ENCODE measurements around the gene METAP2. TPM values are rescaled to one million over a fixed set of nuclear protein-coding genes. Genes with fewer than 3 reads are reported as not detected.
A peak's percentile ranks its signal among the peaks of the same experiment; 100 is the strongest.
"Not testable (repeated sequence)": the region's sequence is repeated elsewhere in the genome, so short reads cannot be mapped to it uniquely, and the experiment has no call there.

METAP2 gene
- total RNA-seq, 2 experiments from 2014 or later, result 67.7 to 69.4 TPM

DNA sequence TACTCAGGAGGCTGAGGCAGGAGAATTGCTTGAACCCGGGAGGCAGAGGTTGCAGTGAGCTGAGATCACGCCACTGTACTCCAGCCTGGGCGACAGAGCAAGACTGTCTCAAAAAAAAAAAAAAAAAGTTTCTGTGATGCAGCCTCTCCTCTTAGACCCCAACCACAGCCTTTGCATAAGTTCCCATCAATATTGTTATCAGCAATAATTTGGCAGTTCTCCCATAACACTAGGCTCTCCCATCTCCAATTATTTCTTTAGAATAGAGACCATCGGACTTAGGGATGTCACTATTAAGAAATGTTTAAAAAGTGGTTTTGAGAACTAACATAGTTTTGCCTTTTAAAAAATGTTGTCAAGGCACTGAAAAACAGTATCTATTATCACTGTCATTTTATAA is 10.2 kb upstream of the METAP2 start:
- H3K4me1 Mint-ChIP-seq (ENCODE audit: low read depth); DNase-seq; CTCF ChIA-PET; H3K4me3 Mint-ChIP-seq; H3K36me3 Mint-ChIP-seq (ENCODE audit: low read depth); ATAC-seq; H3K27me3 Mint-ChIP-seq (ENCODE audit: low read depth); H3K9me3 Mint-ChIP-seq (ENCODE audit: insufficient read depth); H3K27ac Mint-ChIP-seq; POLR2A ChIA-PET: not testable (repeated sequence)

DNA sequence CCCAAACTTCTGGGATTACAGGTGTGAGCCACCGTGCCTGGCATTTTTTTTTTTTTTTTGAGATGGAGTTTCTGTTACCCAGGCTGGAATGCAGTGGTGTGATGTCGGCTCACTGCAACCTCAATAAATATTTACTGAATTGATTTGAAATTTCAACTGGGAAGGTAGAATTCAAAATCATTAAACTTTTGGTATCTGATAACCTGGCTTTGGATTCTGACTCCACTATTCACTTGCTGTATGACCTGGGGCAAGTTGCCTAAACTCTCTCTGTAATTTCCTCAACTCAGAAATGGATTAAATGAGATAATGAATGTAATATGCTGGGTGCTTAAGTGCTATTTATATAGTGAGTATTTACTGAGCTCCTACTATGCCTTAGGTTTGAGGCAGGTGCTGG is 8.7 kb upstream of the METAP2 start:
- Mint-ChIP-seq H3K36me3 (ENCODE audit: low read depth) (no peaks in the 10 kb centered on the region), H3K27me3 (ENCODE audit: low read depth) (no peaks in the 10 kb centered on the region), H3K4me3 (no peak overlapping the region), H3K27ac (no peak overlapping the region), H3K9me3 (ENCODE audit: insufficient read depth) (no peaks in the 10 kb centered on the region), H3K4me1 (ENCODE audit: low read depth) (no peaks in the 10 kb centered on the region)
- ChIA-PET POLR2A (no interaction called here), CTCF (no interaction called here)
- no peak for ATAC-seq
- DNase-seq, result no peak

DNA sequence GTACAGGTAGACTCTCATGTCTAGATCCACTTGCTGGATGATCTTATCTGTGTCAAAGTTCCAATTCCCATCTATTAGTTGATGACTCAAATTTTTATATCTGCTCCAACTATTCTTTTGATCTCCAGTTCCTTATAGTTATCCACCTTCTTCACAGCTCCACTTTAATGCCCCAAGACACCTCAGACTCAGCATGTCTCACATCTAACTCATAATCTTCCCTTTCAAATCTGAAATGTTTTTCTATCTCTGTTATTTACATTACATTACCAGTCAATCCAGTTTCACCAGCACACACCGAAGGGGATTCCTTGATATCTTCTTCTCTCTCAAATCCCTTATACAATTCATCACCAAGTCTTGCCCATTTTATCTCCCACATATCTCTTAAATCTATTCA is 3.7 kb upstream of the METAP2 start:
- peaks cover 5% of the 10 kb centered on the region for H3K36me3 Mint-ChIP-seq (ENCODE audit: low read depth)
- no peaks in the 10 kb centered on the region for H3K27me3 Mint-ChIP-seq (ENCODE audit: low read depth)
- no peaks in the 10 kb centered on the region for H3K9me3 Mint-ChIP-seq (ENCODE audit: insufficient read depth)
- H3K27ac Mint-ChIP-seq, result no peak overlapping the region
- CTCF ChIA-PET, result no interaction called here
- DNase-seq (no peak), ATAC-seq (no peak)
- no peak overlapping the region for H3K4me3 Mint-ChIP-seq
- POLR2A ChIA-PET, result no interaction called here
- H3K4me1 Mint-ChIP-seq (ENCODE audit: low read depth), result peaks cover 15% of the 10 kb centered on the region

DNA sequence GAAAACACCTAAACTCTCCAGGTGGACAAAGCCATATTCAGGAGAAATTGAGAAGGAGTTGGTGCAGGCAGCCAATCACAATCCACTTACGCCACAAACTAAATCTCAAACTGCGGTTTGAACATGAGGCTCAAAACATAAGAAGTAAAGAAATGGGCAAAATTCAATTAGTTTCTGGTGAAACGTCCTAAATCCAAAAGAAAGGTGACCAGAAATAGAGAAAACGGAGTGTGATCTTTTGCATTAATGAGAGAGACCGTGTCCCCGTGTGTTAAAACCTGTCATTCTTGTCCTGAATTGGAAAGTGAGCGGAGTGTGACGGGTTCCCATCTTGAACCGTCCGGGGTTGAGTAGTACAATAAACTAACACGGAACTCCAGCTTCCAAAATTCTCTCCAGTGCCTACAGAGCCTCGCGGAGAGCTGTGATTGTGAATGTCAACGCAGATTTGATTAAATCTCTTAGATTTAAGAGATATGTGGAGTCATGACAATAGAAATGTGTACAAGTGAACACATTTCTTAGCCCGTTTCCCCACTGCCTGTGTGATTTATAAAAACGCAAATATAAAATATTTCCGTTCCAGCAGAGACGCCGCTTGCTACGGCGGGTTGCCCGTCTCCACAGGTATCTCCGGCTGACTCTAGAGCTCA is 595 bp upstream of the METAP2 start:
- H3K9me3 Mint-ChIP-seq (ENCODE audit: insufficient read depth), result no peaks in the 10 kb centered on the region
- H3K27me3 Mint-ChIP-seq (ENCODE audit: low read depth), result no peaks in the 10 kb centered on the region
- ChIA-PET POLR2A (interaction anchor here (0.5 to 2.9 kb wide), 17 partner anchors 9 to 1761 kb away, joined by 3 to 19 read pairs (median 4); partner anchors contain the start of genes FGD6, NDUFA12 and VEZT), CTCF (interaction anchor here (0.6 to 2.4 kb wide), 6 partner anchors 14 to 1322 kb away, joined by 3 to 9 read pairs (median 4); partner anchors contain the start of genes FGD6, NR2C1 and VEZT)
- H3K36me3 Mint-ChIP-seq (ENCODE audit: low read depth), result peaks cover 34% of the 10 kb centered on the region
- peak overlapping the region; percentile 100 for H3K4me3 Mint-ChIP-seq
- DNase-seq (peak; percentile 40), ATAC-seq (peak; percentile 43)
- H3K27ac Mint-ChIP-seq, result peak overlapping the region; percentile 100
- peaks cover 39% of the 10 kb centered on the region for H3K4me1 Mint-ChIP-seq (ENCODE audit: low read depth)

DNA sequence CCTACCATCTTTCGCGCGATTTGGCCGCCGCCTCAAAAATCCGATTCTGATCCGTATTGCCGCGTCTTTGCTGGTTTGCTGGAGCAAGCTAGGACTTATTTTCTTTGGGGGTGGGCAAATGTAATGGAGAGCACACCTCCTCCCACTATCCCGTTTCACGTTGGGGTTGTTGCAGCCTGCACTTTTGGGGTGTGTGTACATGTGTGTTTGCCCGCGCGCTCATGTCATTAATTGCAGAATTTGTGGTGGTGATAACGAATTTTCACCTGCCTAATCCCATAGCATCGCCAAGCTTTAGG is 657 bp downstream of the METAP2 start:
- DNase-seq (no peak), ATAC-seq (no peak)
- ChIA-PET POLR2A (interaction anchor here (0.6 to 2.9 kb wide), 9 partner anchors 8 to 625 kb away, joined by 3 to 19 read pairs (median 4); partner anchors contain the start of genes FGD6 and VEZT), CTCF (interaction anchor here (0.6 to 2.2 kb wide), 4 partner anchors 60 to 396 kb away, joined by 3 to 7 read pairs (median 4); partner anchors contain the start of genes FGD6 and VEZT)
- peaks cover 48% of the 10 kb centered on the region for H3K4me1 Mint-ChIP-seq (ENCODE audit: low read depth)
- H3K9me3 Mint-ChIP-seq (ENCODE audit: insufficient read depth), result no peaks in the 10 kb centered on the region
- H3K27ac Mint-ChIP-seq, result peak overlapping the region; percentile 100
- no peaks in the 10 kb centered on the region for H3K27me3 Mint-ChIP-seq (ENCODE audit: low read depth)
- peaks cover 45% of the 10 kb centered on the region for H3K36me3 Mint-ChIP-seq (ENCODE audit: low read depth)
- H3K4me3 Mint-ChIP-seq, result peak overlapping the region; percentile 100

DNA sequence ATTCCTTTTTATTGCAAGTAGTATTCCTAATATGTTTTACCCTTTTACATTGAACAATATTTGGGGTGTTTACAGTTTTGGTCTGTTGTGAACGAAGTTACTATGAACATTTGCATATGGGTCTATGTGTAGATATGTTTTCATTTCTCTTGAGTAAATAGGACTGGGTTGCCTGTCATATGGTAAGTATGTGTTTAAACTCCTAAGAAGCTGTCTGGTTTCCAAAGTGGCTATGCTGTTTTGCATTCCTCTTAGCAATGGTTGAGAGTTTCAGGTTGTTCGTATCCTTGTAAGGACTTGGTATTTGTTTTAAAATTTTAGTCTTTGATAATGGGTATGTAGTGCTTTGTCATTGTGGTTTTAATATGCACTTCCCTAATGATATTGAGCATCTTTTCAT is 6.3 kb downstream of the METAP2 start:
- no peak overlapping the region for H3K4me3 Mint-ChIP-seq
- ChIA-PET POLR2A (no interaction called here), CTCF (interaction anchor here (1.5 kb wide), 1 partner anchor 54 kb away, joined by 3 read pairs; no protein-coding TSS in a partner anchor)
- DNase-seq (no peak), ATAC-seq (no peak)
- no peaks in the 10 kb centered on the region for H3K9me3 Mint-ChIP-seq (ENCODE audit: insufficient read depth)
- H3K36me3 Mint-ChIP-seq (ENCODE audit: low read depth), result peaks cover 71% of the 10 kb centered on the region
- no peaks in the 10 kb centered on the region for H3K27me3 Mint-ChIP-seq (ENCODE audit: low read depth)
- H3K4me1 Mint-ChIP-seq (ENCODE audit: low read depth), result peaks cover 64% of the 10 kb centered on the region
- peak overlapping the region; percentile 8 for H3K27ac Mint-ChIP-seq

DNA sequence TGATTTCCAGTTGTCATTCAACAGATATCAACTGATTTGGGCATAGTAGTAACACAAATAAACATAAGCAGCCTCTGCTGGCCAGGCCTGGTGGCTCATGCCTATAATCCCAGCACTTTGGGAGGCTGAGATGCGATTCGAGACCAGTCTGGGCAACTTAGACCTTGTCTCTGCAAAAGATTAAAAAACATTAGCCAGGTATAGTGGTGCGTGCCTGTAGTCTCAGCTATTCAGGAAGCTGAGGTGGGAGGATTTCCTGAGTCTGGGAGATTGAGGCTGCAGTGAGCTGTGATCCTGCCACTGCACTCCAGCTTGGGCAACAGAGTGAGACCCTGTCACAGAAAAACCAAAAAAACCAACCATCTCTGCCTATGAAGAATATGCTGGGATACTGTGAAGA is 7.1 kb downstream of the METAP2 start:
- DNase-seq, result no peak
- H3K4me3 Mint-ChIP-seq, result peak overlapping the region; percentile 29
- ChIA-PET CTCF (interaction anchor here (1.5 kb wide), 1 partner anchor 54 kb away, joined by 3 read pairs; no protein-coding TSS in a partner anchor), POLR2A (no interaction called here)
- ATAC-seq, result peak; percentile 54
- no peaks in the 10 kb centered on the region for H3K27me3 Mint-ChIP-seq (ENCODE audit: low read depth)
- H3K9me3 Mint-ChIP-seq (ENCODE audit: insufficient read depth), result no peaks in the 10 kb centered on the region
- peaks cover 68% of the 10 kb centered on the region for H3K36me3 Mint-ChIP-seq (ENCODE audit: low read depth)
- peak overlapping the region; percentile 60 for H3K27ac Mint-ChIP-seq
- H3K4me1 Mint-ChIP-seq (ENCODE audit: low read depth), result peaks cover 56% of the 10 kb centered on the region

DNA sequence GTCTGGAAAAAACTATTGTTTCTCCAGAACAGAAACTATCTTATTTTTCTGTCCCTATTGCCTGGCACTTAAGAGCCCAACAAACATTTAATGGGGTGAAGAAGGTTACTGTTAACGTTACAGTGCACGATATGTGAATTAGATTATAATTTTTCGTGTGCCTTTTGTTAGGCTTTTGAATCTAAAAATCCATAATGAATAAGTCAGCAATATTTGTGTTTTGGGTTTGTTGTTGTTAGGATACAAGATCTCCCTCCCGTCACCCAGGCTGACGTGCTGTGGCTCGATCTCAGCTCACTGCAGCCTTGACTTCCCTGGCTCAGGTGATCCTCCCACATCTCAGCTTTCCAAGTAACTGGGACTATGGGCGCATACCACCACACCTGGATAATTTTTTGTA is 7.9 kb downstream of the METAP2 start:
- Mint-ChIP-seq H3K4me1 (ENCODE audit: low read depth) (peaks cover 48% of the 10 kb centered on the region), H3K27me3 (ENCODE audit: low read depth) (no peaks in the 10 kb centered on the region), H3K27ac (peak overlapping the region; percentile 23), H3K4me3 (no peak overlapping the region), H3K36me3 (ENCODE audit: low read depth) (peaks cover 66% of the 10 kb centered on the region), H3K9me3 (ENCODE audit: insufficient read depth) (no peaks in the 10 kb centered on the region)
- no peak for ATAC-seq
- no peak for DNase-seq
- CTCF ChIA-PET, result no interaction called here
- POLR2A ChIA-PET, result interaction anchor here (1.7 kb wide), 1 partner anchor 8 kb away, joined by 5 read pairs; the partner anchor contains the start of gene METAP2

DNA sequence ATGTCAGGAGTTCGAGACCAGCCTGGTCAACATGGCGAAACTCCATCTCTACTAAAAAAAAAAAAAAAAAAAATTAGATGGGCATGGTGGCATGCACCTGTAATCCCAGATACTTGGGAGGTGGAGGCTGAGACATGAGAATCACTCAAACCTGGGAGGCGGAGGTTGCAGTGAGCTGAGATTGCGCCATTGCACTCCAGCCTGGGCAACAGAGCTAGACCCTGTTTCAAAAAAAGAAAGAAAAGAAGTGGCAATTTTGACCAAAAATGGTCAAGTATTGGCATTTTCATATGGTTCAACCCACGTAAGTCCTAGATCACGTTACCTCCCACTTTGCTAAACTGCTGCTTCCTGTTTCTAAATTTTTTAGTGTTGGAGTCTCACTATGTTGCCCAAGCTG is 8.6 kb downstream of the METAP2 start:
- peaks cover 66% of the 10 kb centered on the region for H3K36me3 Mint-ChIP-seq (ENCODE audit: low read depth)
- peak overlapping the region; percentile 23 for H3K27ac Mint-ChIP-seq
- H3K9me3 Mint-ChIP-seq (ENCODE audit: insufficient read depth); ATAC-seq; DNase-seq; H3K27me3 Mint-ChIP-seq (ENCODE audit: low read depth); H3K4me3 Mint-ChIP-seq; CTCF ChIA-PET: not testable (repeated sequence)
- POLR2A ChIA-PET, result interaction anchor here (1.7 kb wide), 1 partner anchor 9 kb away, joined by 5 read pairs; the partner anchor contains the start of gene METAP2
- H3K4me1 Mint-ChIP-seq (ENCODE audit: low read depth), result peaks cover 47% of the 10 kb centered on the region

DNA sequence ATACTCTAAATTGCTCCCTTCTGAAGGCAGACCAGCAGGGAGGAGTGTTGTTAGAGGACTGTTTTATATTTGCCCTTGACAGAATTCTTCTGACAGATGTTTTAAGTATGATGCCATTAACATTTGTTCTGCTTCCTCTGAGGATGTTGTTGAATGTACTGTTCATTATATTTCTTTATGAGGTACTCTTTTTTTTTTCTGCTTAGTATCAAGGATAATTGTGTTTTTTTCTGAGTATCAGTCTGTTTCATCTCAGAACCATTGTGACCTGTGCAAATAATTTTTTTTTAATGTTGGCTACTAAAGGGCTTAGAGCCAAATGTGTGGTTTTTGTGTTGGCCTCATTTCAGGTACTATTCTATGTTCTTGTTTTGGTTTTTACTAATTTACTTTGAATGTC is 10.6 kb downstream of the METAP2 start:
- Mint-ChIP-seq H3K4me3 (no peak overlapping the region), H3K36me3 (ENCODE audit: low read depth) (peaks cover 53% of the 10 kb centered on the region), H3K27me3 (ENCODE audit: low read depth) (no peaks in the 10 kb centered on the region), H3K27ac (no peak overlapping the region), H3K9me3 (ENCODE audit: insufficient read depth) (no peaks in the 10 kb centered on the region), H3K4me1 (ENCODE audit: low read depth) (peaks cover 30% of the 10 kb centered on the region)
- ChIA-PET POLR2A (interaction anchor here (1.0 kb wide), 1 partner anchor 11 kb away, joined by 3 read pairs; the partner anchor contains the start of gene METAP2), CTCF (no interaction called here)
- ATAC-seq, result no peak
- no peak for DNase-seq

DNA sequence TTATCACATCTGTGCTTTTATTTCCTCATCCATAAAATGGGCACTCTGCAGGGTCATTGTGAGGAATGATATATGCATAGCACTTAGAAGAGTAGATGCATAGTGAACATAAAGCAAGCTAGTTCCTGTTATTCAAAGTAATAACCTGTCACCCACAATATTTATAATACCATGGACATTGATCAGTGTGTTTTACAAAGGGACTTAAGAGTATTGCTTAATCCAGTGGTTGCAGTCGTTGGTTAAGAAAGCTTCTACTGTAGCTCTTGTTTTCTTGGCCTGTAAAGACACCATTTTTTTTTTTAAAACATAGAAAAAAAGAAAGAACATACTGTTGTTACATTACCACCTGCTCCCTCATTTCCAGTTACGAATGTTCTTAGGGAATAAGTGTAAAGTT is 13.1 kb downstream of the METAP2 start:
- DNase-seq (no peak), ATAC-seq (no peak)
- ChIA-PET CTCF (no interaction called here), POLR2A (interaction anchor here (0.7 kb wide), 1 partner anchor 13 kb away, joined by 3 read pairs; no protein-coding TSS in a partner anchor)
- Mint-ChIP-seq H3K9me3 (ENCODE audit: insufficient read depth) (no peaks in the 10 kb centered on the region), H3K27me3 (ENCODE audit: low read depth) (no peaks in the 10 kb centered on the region), H3K36me3 (ENCODE audit: low read depth) (peaks cover 45% of the 10 kb centered on the region), H3K27ac (no peak overlapping the region), H3K4me3 (no peak overlapping the region), H3K4me1 (ENCODE audit: low read depth) (peaks cover 7% of the 10 kb centered on the region)

DNA sequence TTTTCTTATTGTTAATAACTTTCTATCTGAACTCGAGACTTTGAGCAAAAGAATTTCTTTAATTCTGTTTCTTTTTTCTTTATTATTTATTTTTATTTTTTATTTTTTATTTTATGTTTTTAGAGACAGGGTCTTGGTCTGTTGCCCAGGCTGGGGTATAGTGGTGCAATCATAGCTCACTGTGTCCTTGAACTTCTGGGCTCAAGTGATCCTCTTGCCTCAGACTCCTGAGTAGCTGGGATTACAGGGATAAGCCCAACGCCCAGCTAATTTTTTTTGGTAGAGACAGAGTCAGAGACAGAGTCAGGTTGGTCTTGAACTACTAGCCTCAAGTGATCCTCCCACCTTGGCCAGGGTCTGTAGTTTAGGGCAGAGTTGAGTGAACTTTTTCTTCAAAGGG is 18.5 kb downstream of the METAP2 start:
- CTCF ChIA-PET, result no interaction called here

More for the DNA sequence above, 18.5 kb downstream of the METAP2 start:
- H3K27me3 Mint-ChIP-seq (ENCODE audit: low read depth), result no peaks in the 10 kb centered on the region
- H3K36me3 Mint-ChIP-seq (ENCODE audit: low read depth), result peaks cover 48% of the 10 kb centered on the region
- POLR2A ChIA-PET, result no interaction called here
- DNase-seq (no peak), ATAC-seq (no peak)
- H3K9me3 Mint-ChIP-seq (ENCODE audit: insufficient read depth), result no peaks in the 10 kb centered on the region
- H3K4me1 Mint-ChIP-seq (ENCODE audit: low read depth), result no peaks in the 10 kb centered on the region
- H3K4me3 Mint-ChIP-seq, result no peak overlapping the region
- H3K27ac Mint-ChIP-seq, result no peak overlapping the region
